Measurements from ENCODE around the gene TRAT1.

TRAT1 gene

DNA sequence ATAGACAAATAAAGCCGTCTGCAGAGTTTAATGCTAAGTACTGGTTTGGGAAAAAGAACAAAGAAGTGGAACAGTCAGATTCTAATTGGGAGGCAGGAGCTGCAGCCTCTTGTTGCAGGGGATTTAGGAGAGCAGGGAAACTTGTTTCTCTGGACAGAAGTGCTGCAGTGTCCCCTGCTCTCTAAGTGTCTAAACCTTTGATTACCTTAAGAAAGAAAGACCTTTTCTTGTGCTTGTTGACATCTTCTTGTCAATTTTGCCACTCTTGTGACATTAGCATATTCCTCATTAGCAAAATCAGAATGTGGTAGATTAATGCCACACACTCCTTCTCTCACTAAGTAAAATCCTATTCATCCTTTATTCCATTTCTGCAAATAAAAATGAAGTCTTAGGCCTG, 38.8 kb downstream of the TRAT1 start:
- DNase-seq (ENCODE audit: low read depth) = no peak

DNA sequence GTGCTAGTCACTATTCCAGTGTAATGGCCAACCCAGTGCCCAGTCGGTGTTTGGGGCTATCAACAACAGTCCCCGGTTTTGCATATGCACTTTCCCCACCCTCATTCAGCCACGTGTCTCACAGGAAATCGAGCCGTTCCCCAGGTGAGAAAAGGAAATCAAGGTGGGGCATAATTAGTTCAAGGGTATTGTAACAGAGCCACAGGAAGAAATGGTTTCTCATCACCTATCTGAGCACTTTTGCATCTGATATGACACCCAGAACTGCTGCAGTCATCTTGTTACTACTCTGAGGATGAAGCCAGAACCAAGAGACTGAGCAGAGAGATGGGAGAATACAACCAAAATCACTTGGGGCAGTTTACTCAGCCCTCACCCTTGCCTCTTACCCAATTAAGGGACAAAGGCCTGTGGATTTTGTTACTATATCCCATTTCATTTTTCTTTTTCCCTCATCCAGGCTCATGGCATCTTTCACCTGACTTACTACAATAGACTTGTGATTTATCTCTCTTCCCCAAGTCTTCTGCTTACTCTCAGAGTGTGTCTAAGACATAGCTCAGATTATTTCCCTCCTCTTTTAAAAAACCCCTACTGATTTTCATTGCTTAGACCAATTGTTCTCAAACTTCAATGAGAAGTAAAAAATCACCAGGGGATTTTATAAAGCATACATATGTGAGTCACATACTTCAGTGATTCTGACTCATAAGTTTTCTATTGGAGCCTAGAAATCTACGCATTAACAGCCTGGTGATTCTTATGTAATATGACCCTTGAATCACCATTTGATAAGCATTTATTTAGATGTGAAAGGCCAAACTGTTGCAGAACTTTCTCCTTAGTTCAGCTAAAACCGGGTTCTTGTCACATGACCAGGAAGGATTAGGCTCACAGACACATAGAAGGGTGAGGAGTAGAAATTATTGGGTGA, 40.5 kb downstream of the TRAT1 start:
- no peak for DNase-seq (ENCODE audit: low read depth)

DNA sequence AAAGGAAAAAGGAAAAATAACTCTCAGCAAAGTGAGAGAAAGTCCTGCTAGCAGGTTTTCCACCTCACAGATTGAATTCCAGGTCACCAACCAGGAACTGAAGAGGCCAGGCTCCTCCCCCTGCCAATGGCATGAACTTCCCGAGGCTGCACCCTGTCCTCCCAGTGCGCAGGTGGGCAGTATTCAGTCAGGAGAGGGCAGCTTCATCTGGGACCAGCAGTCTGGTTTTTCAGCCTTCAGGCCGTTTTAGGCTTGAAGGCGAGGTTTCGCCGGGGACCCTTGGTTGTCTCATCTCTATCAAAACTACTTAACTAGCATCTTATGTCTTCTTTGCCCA, 41.2 kb downstream of the TRAT1 start:
- DNase-seq (ENCODE audit: low read depth) = no peak

DNA sequence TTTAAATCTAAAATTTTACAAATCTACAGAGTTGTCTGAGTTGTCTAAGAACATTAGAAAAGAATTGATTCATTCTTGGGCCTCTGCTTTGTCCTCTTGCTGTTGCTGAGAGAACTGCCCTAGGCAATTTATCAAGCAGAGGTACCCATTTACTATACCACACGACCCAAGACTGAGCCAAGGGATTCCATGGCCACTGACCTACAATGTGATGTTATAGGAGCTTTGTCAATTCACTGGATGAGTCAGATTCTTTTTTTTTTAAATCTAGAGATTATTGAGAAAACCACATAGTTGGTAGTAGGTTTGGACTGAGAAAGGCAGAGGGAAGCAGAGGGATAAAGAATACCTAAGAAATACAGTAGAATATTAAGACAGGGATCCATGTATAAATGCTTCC, 55.3 kb downstream of the TRAT1 start:
- DNase-seq (ENCODE audit: low read depth) = no peak

DNA sequence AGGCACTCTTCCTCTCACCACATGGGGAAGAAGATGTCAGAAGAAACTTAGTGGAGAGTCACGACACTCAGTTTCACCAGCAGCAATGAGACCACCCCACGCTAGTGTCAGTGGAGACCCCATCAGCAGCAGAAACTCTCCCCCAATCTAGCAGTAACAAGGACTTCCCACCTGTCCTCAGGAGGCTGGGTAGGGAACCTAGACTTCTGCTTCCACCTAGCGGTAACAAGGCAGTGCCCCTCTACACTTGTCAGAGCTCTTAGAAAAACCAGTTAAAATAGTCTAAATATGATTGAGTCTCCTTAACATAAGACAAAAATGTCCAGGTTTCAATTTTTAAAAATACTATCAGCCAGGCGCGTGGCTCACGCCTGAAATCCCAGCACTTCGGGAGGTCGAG, 57.3 kb downstream of the TRAT1 start:
- DNase-seq (ENCODE audit: low read depth) = no peak

DNA sequence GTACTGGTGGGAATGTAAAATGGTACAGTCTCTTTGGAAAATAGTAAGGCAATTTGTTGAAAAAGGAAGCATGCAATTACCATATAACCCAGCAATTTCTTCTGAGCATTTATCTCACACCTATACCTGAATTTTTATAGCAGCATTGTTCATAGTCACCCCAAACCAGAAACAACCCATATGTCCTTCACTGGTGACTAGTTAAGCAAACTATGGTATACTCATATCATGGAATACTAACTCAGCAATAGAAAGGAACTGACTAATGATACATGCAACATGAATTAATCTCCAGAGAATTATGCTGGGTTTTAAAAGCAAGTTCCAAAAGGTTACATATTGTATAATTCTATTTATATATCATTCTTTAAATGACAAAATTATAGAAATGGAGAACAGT, 60.2 kb downstream of the TRAT1 start:
- DNase-seq (ENCODE audit: low read depth) = no peak

DNA sequence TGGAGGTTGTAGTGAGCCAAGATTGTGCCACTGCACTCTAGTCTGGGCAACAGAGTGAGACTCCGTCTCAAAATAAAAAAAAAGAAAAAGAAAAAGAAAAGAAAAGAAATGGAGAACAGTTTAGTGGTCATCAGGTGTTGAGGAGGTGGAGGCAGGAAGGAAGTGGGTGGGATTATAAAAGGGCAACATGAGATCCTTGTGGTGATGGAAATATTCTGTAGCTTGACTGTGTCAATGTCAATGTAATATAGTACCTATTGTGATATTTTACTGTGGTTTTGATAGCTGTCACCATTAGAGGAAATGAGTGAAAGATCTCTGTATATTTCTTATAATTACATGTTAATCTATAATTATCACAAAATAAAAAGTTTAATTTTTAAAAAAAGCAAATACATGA, 60.8 kb downstream of the TRAT1 start:
- DNase-seq (ENCODE audit: low read depth) = no peak

DNA sequence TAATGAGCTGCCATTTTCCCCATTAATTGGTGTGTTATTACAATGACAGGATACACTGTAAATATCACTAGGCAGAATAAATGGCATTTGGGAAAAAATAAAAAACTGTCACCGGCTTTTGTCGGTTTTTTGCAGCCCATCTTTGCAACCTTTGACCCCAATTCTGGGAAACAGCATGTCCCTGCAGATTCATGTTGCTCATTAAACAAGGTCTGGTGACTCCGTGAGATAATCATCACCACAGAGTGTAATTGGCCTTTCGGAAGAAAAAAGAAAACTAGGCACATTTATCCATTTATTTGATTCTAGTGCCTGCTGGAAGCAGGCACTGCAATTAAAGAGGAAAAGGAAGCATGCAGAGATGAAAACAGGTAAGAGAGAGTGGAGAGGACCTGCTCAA, 64.5 kb downstream of the TRAT1 start:
- DNase-seq (ENCODE audit: low read depth) = no peak

DNA sequence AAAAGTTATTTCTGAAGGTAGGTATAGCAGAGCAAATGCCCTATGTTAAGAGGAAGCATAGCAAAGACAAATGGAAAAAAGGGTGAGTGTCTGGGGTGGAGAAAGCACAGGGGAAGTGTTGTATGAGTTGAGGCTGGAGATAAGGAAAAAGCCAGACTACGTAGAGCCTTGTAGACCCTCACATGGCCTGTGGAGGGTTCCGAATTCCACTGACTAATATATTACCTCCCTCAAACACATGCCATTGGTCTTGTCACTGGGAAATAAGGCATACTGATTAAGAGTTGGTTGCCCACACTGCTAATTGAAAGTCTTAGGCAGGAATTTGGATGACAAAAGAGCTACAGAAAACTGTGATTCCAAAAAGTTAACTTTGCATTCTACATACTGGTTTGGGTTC, 65.2 kb downstream of the TRAT1 start:
- DNase-seq (ENCODE audit: low read depth) = no peak

DNA sequence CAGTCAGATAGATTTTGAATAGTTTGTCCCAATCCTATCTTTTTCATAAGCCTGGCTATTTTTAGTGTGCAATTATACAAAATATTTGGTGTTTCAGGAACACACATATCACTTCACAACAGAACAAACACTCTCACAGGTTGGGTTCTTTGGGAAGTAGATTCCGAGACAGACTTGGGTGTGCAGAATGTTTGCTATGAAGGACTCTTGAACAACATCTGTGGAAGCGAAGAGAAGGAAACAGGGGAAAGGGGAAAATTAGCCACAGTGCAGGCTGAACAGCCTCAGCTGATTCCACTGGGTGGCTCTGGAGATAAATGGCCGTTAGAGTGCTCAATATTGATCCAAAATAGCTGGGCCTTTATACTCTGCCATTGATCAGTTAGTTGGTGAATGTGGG, 69.2 kb downstream of the TRAT1 start:
- DNase-seq (ENCODE audit: low read depth) = no peak

DNA sequence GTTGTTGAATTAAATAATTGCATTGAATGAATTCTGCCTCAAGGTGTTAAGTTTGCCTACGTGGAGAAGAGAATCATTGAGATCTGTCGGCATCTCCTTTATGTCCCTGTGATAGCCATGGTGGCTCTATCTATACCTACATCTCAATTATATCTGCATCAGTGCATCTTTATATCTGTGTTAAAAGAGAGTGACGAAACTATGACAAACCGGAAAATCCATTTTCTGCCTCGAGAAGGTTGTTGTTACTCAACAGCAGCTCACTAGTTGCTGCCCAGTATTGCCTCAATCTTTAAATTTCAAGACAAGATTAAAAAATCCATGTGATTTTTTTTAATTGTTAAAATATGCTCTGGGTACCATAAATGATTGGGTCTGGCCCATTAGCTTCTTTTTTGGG, 72.4 kb downstream of the TRAT1 start:
- DNase-seq (ENCODE audit: low read depth) = no peak

DNA sequence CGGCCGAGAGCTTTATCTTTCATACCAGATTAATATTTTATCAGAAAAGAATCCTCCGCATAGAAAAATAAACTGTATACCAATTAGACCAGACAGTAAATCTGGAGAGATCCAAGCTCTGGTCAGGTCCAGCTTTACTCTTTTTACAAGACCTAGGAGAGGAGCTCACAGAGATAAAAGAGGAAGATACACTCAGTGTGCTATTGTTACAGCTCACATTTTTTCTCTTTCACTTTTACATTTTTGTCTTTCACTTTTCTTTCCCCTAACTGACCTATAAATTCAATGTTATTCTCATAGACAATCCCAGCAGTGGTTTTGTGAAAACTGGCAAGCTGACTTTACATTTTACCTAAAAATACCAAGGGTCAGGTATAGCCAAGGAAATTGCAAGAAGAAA, 75.3 kb downstream of the TRAT1 start:
- DNase-seq (ENCODE audit: low read depth) = no peak

DNA sequence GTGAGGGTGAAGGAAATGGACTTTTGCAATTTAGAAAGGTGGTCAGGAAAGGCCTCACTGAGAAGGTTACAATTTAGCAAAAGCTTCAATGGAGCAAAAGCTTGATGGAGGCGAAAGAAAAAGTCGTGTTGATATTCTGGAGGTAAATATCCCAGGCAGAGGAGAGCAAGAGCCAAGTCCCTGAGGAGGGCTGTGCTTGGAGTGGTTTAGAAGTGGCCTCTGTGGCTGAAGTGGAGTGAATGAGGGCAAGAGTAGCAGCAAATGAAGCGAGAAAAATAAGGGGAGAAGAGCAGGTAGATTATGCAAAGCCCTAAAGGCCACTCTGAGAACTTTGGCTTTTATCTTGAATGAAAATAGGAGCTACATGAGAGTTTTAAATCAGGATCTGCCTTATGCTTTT, 76.9 kb downstream of the TRAT1 start:
- DNase-seq (ENCODE audit: low read depth) = no peak
